ENCODE measurements around the gene SLC29A3. TPM values are rescaled to one million over a fixed set of nuclear protein-coding genes. Genes with fewer than 3 reads are reported as not detected.

SLC29A3 gene
- polyA plus RNA-seq, 1 of the 3 experiments (the other 2 are of a cell fraction) = 3.8 TPM

DNA sequence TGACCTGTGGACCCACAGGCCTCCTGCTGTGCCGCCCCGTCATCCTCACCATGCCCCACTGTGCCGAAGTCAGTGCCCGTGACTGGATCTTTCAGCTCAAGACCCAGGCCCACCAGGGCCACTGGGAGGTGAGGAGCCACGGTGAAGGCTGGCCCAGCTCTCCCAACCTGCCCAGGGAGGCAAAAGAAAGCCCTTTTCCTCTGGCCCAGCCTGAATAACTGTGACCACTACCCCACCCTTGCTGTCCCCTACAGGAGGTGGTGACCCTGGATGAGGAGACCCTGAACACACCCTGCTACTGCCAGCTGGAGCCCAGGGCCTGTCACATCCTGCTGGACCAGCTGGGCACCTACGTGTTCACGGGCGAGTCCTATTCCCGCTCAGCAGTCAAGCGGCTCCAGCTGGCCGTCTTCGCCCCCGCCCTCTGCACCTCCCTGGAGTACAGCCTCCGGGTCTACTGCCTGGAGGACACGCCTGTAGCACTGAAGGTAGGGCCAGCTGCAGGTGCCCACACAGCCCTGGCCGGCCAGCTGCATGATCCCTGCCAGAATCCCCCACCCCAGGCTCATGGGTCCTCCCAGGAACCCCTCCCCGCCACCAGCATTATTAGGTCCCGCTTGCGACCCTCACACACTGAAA, 25.5 kb upstream of the SLC29A3 start:
- H4K20me1 ChIP-seq (ENCODE audit: insufficient read depth) = peaks cover 8% of the 10 kb centered on the region; the same call in 1 of the 2 replicates
- no peak for TF ChIP-seq GABPA (IDR thresholded peaks at IDR 0.05; ENCODE audit: low read depth)
- TF ChIP-seq ELF1 (IDR thresholded peaks at IDR 0.05) = no peak
- no peak for TF ChIP-seq JUND (IDR thresholded peaks at IDR 0.05)
- TF ChIP-seq SIN3A (IDR thresholded peaks at IDR 0.05; ENCODE audit: borderline replicate concordance, low read depth, low read length) = no peak
- TF ChIP-seq RCOR1 (IDR thresholded peaks at IDR 0.05; ENCODE audit: low read length) = no peak
- TF ChIP-seq TEAD4 (IDR thresholded peaks at IDR 0.05; ENCODE audit: borderline replicate concordance, insufficient read depth) = no peak
- TF ChIP-seq NFIC (IDR thresholded peaks at IDR 0.05; ENCODE audit: borderline replicate concordance) = no peak
- TF ChIP-seq YY1 (IDR thresholded peaks at IDR 0.05; ENCODE audit: low read depth) = no peak
- no peak for TF ChIP-seq CHD2 (IDR thresholded peaks at IDR 0.05; ENCODE audit: low read length, partially characterized antibody)
- no peak for TF ChIP-seq TAF1 (IDR thresholded peaks at IDR 0.05; ENCODE audit: borderline replicate concordance, low read depth, low read length)
- no peak for TF ChIP-seq RFX5 (IDR thresholded peaks at IDR 0.05; ENCODE audit: low read length)
- TF ChIP-seq MEF2A (IDR thresholded peaks at IDR 0.05; ENCODE audit: borderline replicate concordance, low read depth) = no peak
- TF ChIP-seq, protein P1, sequence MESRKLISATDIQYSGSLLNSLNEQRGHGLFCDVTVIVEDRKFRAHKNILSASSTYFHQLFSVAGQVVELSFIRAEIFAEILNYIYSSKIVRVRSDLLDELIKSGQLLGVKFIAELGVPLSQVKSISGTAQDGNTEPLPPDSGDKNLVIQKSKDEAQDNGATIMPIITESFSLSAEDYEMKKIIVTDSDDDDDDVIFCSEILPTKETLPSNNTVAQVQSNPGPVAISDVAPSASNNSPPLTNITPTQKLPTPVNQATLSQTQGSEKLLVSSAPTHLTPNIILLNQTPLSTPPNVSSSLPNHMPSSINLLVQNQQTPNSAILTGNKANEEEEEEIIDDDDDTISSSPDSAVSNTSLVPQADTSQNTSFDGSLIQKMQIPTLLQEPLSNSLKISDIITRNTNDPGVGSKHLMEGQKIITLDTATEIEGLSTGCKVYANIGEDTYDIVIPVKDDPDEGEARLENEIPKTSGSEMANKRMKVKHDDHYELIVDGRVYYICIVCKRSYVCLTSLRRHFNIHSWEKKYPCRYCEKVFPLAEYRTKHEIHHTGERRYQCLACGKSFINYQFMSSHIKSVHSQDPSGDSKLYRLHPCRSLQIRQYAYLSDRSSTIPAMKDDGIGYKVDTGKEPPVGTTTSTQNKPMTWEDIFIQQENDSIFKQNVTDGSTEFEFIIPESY (IDR thresholded peaks at IDR 0.05; ENCODE audit: borderline replicate concordance, low read depth) = no peak
- no peak for TF ChIP-seq FOXJ3 (CRISPR knock-in tag; IDR thresholded peaks at IDR 0.05)
- TF ChIP-seq, protein P2, sequence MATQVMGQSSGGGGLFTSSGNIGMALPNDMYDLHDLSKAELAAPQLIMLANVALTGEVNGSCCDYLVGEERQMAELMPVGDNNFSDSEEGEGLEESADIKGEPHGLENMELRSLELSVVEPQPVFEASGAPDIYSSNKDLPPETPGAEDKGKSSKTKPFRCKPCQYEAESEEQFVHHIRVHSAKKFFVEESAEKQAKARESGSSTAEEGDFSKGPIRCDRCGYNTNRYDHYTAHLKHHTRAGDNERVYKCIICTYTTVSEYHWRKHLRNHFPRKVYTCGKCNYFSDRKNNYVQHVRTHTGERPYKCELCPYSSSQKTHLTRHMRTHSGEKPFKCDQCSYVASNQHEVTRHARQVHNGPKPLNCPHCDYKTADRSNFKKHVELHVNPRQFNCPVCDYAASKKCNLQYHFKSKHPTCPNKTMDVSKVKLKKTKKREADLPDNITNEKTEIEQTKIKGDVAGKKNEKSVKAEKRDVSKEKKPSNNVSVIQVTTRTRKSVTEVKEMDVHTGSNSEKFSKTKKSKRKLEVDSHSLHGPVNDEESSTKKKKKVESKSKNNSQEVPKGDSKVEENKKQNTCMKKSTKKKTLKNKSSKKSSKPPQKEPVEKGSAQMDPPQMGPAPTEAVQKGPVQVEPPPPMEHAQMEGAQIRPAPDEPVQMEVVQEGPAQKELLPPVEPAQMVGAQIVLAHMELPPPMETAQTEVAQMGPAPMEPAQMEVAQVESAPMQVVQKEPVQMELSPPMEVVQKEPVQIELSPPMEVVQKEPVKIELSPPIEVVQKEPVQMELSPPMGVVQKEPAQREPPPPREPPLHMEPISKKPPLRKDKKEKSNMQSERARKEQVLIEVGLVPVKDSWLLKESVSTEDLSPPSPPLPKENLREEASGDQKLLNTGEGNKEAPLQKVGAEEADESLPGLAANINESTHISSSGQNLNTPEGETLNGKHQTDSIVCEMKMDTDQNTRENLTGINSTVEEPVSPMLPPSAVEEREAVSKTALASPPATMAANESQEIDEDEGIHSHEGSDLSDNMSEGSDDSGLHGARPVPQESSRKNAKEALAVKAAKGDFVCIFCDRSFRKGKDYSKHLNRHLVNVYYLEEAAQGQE (IDR thresholded peaks at IDR 0.05; ENCODE audit: low read depth, low read length) = no peak
- TF ChIP-seq EP300 (IDR thresholded peaks at IDR 0.05; ENCODE audit: borderline replicate concordance in 1 of 2, low read depth in 1 of 2, low read length in 1 of 2) = no peak
- no peak for TF ChIP-seq POLR2AphosphoS5 (IDR thresholded peaks at IDR 0.05; ENCODE audit: low read depth, low read length)
- ChIA-PET CTCF (interaction anchor here (0.7 to 7.8 kb wide), 10 partner anchors 9 to 390 kb away, joined by 3 to 38 read pairs (median 6); no protein-coding TSS in a partner anchor), POLR2A (no interaction called here)
- 85% methylated on average over 18 of the region's 19 CpGs for WGBS (ENCODE audit: low lambda C conversion rate)
- H3K27me3 ChIP-seq (ENCODE audit: insufficient read depth) = no peaks in the 10 kb centered on the region
- peaks cover 21 to 72% of the 10 kb centered on the region in 2 experiments for H3K36me3 ChIP-seq (replicated peaks in 1 of 2; ENCODE audit: control insufficient read depth in 1 of 2, insufficient read depth in 2 of 2, low read length in 1 of 2)
- no peak overlapping the region for H2AFZ ChIP-seq (ENCODE audit: low read depth)
- no peak for DNase-seq
- no peak overlapping the region for H3K9ac ChIP-seq
- no peaks in the 10 kb centered on the region for H3K9me2 ChIP-seq
- H3K27ac ChIP-seq (ENCODE audit: low read depth in 2 of 2, low read length in 1 of 2) = peak overlapping the region in 1 of 2 experiments; percentile 43; a peak in 1 of 4 replicates
- peaks cover 0 to 15% of the 10 kb centered on the region in 2 experiments; a peak in 1 of 4 replicates for H3K4me1 ChIP-seq (ENCODE audit: control insufficient read depth in 1 of 2, insufficient read depth in 2 of 2, low read depth in 1 of 2, low read length in 1 of 2)
- H3K4me2 ChIP-seq = no peak overlapping the region
- H3K79me2 ChIP-seq (ENCODE audit: insufficient read depth) = no peaks in the 10 kb centered on the region
- H3K4me3 ChIP-seq (ENCODE audit: low read depth in 2 of 2, low read length in 1 of 2) = no peak overlapping the region
- no peaks in the 10 kb centered on the region for H3K9me3 ChIP-seq
- no peaks in the 10 kb centered on the region for H3F3A ChIP-seq (replicated peaks; ENCODE audit: insufficient read depth)

Measured in SK-N-SH (cell line).